Keratinocyte (primary cell): ENCODE measurements around the gene PIH1D1. TPM values are rescaled to one million over a fixed set of nuclear protein-coding genes. Genes with fewer than 3 reads are reported as not detected.

ENCODE experiments used
- DNase-seq: peaks from one replicate; pipeline ENCODE4 v3.0.0-alpha.2; 2011; ENCODE audit warnings: low read depth, missing footprints, low spot score
- FAIRE-seq: peaks from 2 replicates; lab custom pipeline; 2011; peaks lifted over from hg19 to GRCh38; lab: Jason Lieb, UNC
- H2AFZ ChIP-seq: 2 replicates; pipeline ENCODE4 v1.6.0; 2012; ENCODE audit warnings: low read length, control low read depth, inconsistent platforms; ENCODE audit not compliant: control insufficient read depth
- H3K27ac ChIP-seq: 2 replicates; pipeline ENCODE4 v1.5.1; 2011; ENCODE audit warnings: low read length; ENCODE audit not compliant: control insufficient read depth, insufficient read depth
- H3K27me3 ChIP-seq: 3 replicates; pipeline ENCODE4 v1.6.0; 2011; ENCODE audit warnings: low read length; ENCODE audit not compliant: control insufficient read depth, insufficient read depth; ENCODE audit errors: extremely low read depth
- H3K36me3 ChIP-seq, 2 experiments: 2 replicates in 1 of 2; 3 replicates in 1 of 2; pipeline ENCODE4 v1.5.1; 2011; ENCODE audit warnings: low read length in 2 of 2, mild to moderate bottlenecking in 1 of 2; ENCODE audit not compliant: control insufficient read depth in 2 of 2, insufficient read depth in 2 of 2; ENCODE audit errors: extremely low read depth in 1 of 2
- H3K4me1 ChIP-seq: 3 replicates; pipeline ENCODE4 v1.5.1; 2011; ENCODE audit warnings: low read length; ENCODE audit not compliant: control insufficient read depth, insufficient read depth; ENCODE audit errors: extremely low read depth
- H3K4me2 ChIP-seq: 3 replicates; pipeline ENCODE4 v1.6.0; 2011; ENCODE audit warnings: low read depth, low read length; ENCODE audit not compliant: control insufficient read depth, insufficient read depth; ENCODE audit errors: extremely low read depth
- H3K4me3 ChIP-seq, 3 experiments: fragments of 200-600 bp in 1 of 3; sonication (generic) in 1 of 3; 2 replicates in 2 of 3; 3 replicates in 1 of 3; pipeline ENCODE4 v1.5.1; 2011 to 2016; ENCODE audit warnings: low read length in 3 of 3, mild to moderate bottlenecking in 3 of 3, control low read depth in 2 of 3, inconsistent platforms in 1 of 3, low read depth in 1 of 3, mixed read lengths in 1 of 3, mixed run types in 1 of 3, moderate library complexity in 1 of 3; ENCODE audit not compliant: control insufficient read depth in 2 of 3, insufficient read depth in 2 of 3; ENCODE audit errors: extremely low read depth in 1 of 3
- H3K79me2 ChIP-seq: 2 replicates; pipeline ENCODE4 v1.6.0; 2012; ENCODE audit warnings: low read length; ENCODE audit not compliant: control insufficient read depth, insufficient read depth
- H3K9ac ChIP-seq: 3 replicates; pipeline ENCODE4 v1.6.0; 2011; ENCODE audit warnings: low read length; ENCODE audit not compliant: control insufficient read depth, insufficient read depth; ENCODE audit errors: extremely low read depth
- H3K9me1 ChIP-seq: 3 replicates; pipeline ENCODE4 v1.6.0; 2011; ENCODE audit warnings: low read length; ENCODE audit not compliant: control insufficient read depth, insufficient read depth; ENCODE audit errors: extremely low read depth
- H3K9me3 ChIP-seq: 2 replicates; pipeline ENCODE4 v1.5.1; 2012; ENCODE audit warnings: low read depth, low read length; ENCODE audit not compliant: control insufficient read depth
- H4K20me1 ChIP-seq: 3 replicates; pipeline ENCODE4 v1.6.0; 2011; ENCODE audit warnings: low read length; ENCODE audit not compliant: control insufficient read depth, insufficient read depth; ENCODE audit errors: extremely low read depth
- CTCF ChIP-seq, 3 experiments: IDR thresholded peaks in 1 of 3; conservative IDR thresholded peaks in 1 of 3; optimal IDR thresholded peaks in 1 of 3; 2 replicates in 2 of 3; 3 replicates in 1 of 3; pipeline versions ENCODE3 to v1.5.1; 2011; ENCODE audit warnings: low read length in 3 of 3, mild to moderate bottlenecking in 3 of 3, moderate library complexity in 2 of 3, control low read depth in 1 of 3, inconsistent platforms in 1 of 3; ENCODE audit not compliant: insufficient read depth in 2 of 3; ENCODE audit errors: extremely low read depth in 1 of 3
- EZH2 ChIP-seq: IDR thresholded peaks from one replicate; pipeline ENCODE4 v1.6.1; 2012; ENCODE audit warnings: inconsistent platforms, mild to moderate bottlenecking, low read length, moderate library complexity
- dilution Hi-C: fragments of 300-500 bp; cut with MboI; formaldehyde crosslinking; loops from one replicate; pipeline ENCODE4 v1.7.0; 2020; ENCODE audit warnings: low sequenced_read_pairs; ENCODE audit not compliant: extremely low pct_ligation_motif_present
- polyA plus RNA-seq, 5 experiments: library from polyadenylated mRNA; depleted of rRNA in 3 of 5; stranded (reverse) in 3 of 5; stranded (forward) in 1 of 5; unstranded in 1 of 5; fragments of >200 nt; gene quantifications; 1 replicate in 1 of 5; 2 replicates in 3 of 5; 3 replicates in 1 of 5; pipeline versions ENCODE4 v1.2.1 to v1.2.3, GENCODE V29; 2011 to 2012; ENCODE audit warnings: missing spikeins in 2 of 5, low read depth in 1 of 5, low replicate concordance in 1 of 5

Gene PIH1D1
- polyA plus RNA-seq, 1 donor (not counting 4 experiments of a cell fraction or from before 2014, with no cell fraction given), result 37.8 TPM

GRCh38 chr19:49413348-49413747 is 38.3 kb downstream of the PIH1D1 start:
- no peaks in the 10 kb centered on the region for H3K9me1 ChIP-seq
- H3K79me2 ChIP-seq, result no peaks in the 10 kb centered on the region
- TF ChIP-seq CTCF (optimal IDR thresholded peaks at IDR 0.05 in 1 of 3, IDR thresholded peaks at IDR 0.05 in 1 of 3, conservative IDR thresholded peaks at IDR 0.05 in 1 of 3; ENCODE audit: extremely low read depth in 1 of 3, insufficient read depth in 2 of 3, low read length in 3 of 3) (no peak), EZH2 (no peak)
- H3K9me3 ChIP-seq, result no peaks in the 10 kb centered on the region
- H2AFZ ChIP-seq, result no peak overlapping the region
- dilution Hi-C loops, result no loop called here
- H3K36me3 ChIP-seq, result no peaks in the 10 kb centered on the region
- H3K9ac ChIP-seq, result no peak overlapping the region
- H3K27me3 ChIP-seq, result peaks cover 3% of the 10 kb centered on the region
- H4K20me1 ChIP-seq, result no peaks in the 10 kb centered on the region
- H3K4me3 ChIP-seq, result no peak overlapping the region
- peaks cover 6% of the 10 kb centered on the region for H3K4me1 ChIP-seq
- H3K27ac ChIP-seq, result no peak overlapping the region
- DNase-seq (no peak), FAIRE-seq (no peak)
- H3K4me2 ChIP-seq, result no peak overlapping the region

- no peaks in the 10 kb centered on the region for H4K20me1 ChIP-seq
- no peak overlapping the region for H3K4me3 ChIP-seq
- TF ChIP-seq CTCF (optimal IDR thresholded peaks at IDR 0.05 in 1 of 3, IDR thresholded peaks at IDR 0.05 in 1 of 3, conservative IDR thresholded peaks at IDR 0.05 in 1 of 3; ENCODE audit: extremely low read depth in 1 of 3, insufficient read depth in 2 of 3, low read length in 3 of 3) (no peak), EZH2 (no peak)
- H3K4me2 ChIP-seq, result no peak overlapping the region
- H2AFZ ChIP-seq, result no peak overlapping the region
- H3K9me1 ChIP-seq, result no peaks in the 10 kb centered on the region
- dilution Hi-C loops, result no loop called here
- FAIRE-seq (no peak), DNase-seq (no peak)
- no peak overlapping the region for H3K27ac ChIP-seq
- H3K9me3 ChIP-seq, result no peaks in the 10 kb centered on the region
- H3K36me3 ChIP-seq, result no peaks in the 10 kb centered on the region
- peaks cover under 1% of the 10 kb centered on the region for H3K27me3 ChIP-seq
- H3K9ac ChIP-seq, result no peak overlapping the region
- H3K4me1 ChIP-seq, result peaks cover 6% of the 10 kb centered on the region
- H3K79me2 ChIP-seq, result no peaks in the 10 kb centered on the region
These were observed 39.8 kb downstream of the PIH1D1 start for GRCh38 chr19:49411681-49412326.
